LNCAP (cell line): Measurements from ENCODE around the gene CD59.

Source experiments
- CTCF ChIP-seq: fragments of 450-650 bp; IDR thresholded peaks from 2 replicates; pipeline ENCODE4 v1.5.1; 2017; ENCODE audit warnings: mild to moderate bottlenecking

Gene CD59

GRCh38 chr11:33730716-33731115, 5.5 kb downstream of the CD59 start:
- TF ChIP-seq CTCF, result no peak

- no peak for TF ChIP-seq CTCF
Observed at GRCh38 chr11:33725496-33725895, 10.7 kb downstream of the CD59 start.

GRCh38 chr11:33724644-33725035, 11.6 kb downstream of the CD59 start:
- no peak for TF ChIP-seq CTCF

- no peak for TF ChIP-seq CTCF
Observed at GRCh38 chr11:33723238-33723881, 12.9 kb downstream of the CD59 start.

- TF ChIP-seq CTCF, result no peak
Observed at GRCh38 chr11:33722590-33723234, 13.5 kb downstream of the CD59 start.

- TF ChIP-seq CTCF, result no peak
Observed at GRCh38 chr11:33721984-33722383, 14.2 kb downstream of the CD59 start.

GRCh38 chr11:33721426-33721825, 14.8 kb downstream of the CD59 start:
- TF ChIP-seq CTCF, result no peak
